HEK293T (cell line): Measurements from ENCODE around the gene PTCH2.

ENCODE experiments used
- CTCF ChIA-PET: fragments of 350-600 bp; formaldehyde crosslinking; extraction: SDS; loops from one replicate; lab custom pipeline; 2021; ENCODE audit warnings: antibody characterized with exemption, inconsistent platforms; lab: Yijun Ruan, JAX
- POLR2A ChIA-PET: fragments of 350-600 bp; formaldehyde crosslinking; extraction: SDS; loops from one replicate; lab custom pipeline; 2020; ENCODE audit warnings: antibody characterized with exemption, inconsistent platforms; lab: Yijun Ruan, JAX
- DNase-seq: peaks from one replicate; pipeline ENCODE4 v3.0.0; 2012; ENCODE audit warnings: mixed read lengths; ENCODE audit errors: extremely low spot score
- ARNT ChIP-seq: fragments of 450-650 bp; IDR thresholded peaks from 2 replicates; pipeline ENCODE4 v1.6.1; 2017; ENCODE audit warnings: mild to moderate bottlenecking
- BHLHE40 ChIP-seq: fragments of 450-650 bp; IDR thresholded peaks from 2 replicates; pipeline ENCODE4 v1.6.1; 2016; ENCODE audit warnings: mild to moderate bottlenecking, moderate library complexity, borderline replicate concordance
- CTBP1 ChIP-seq: fragments of 450-650 bp; IDR thresholded peaks from 2 replicates; pipeline ENCODE4 v1.6.1; 2016; ENCODE audit warnings: borderline replicate concordance
- ELF4 ChIP-seq: fragments of 450-650 bp; IDR thresholded peaks from 2 replicates; pipeline ENCODE4 v1.6.1; 2017; ENCODE audit warnings: antibody characterized with exemption
- FOXA1 ChIP-seq: fragments of 450-650 bp; IDR thresholded peaks from 2 replicates; pipeline ENCODE4 v1.6.1; 2016; ENCODE audit warnings: mild to moderate bottlenecking
- FOXK2 ChIP-seq: fragments of 450-650 bp; IDR thresholded peaks from 2 replicates; pipeline ENCODE4 v1.6.1; 2016; ENCODE audit warnings: mild to moderate bottlenecking
- FOXM1 ChIP-seq: fragments of 450-650 bp; IDR thresholded peaks from 2 replicates; pipeline ENCODE4 v1.6.1; 2017; ENCODE audit warnings: mild to moderate bottlenecking, borderline replicate concordance
- HDGF ChIP-seq: fragments of 450-650 bp; IDR thresholded peaks from 2 replicates; pipeline ENCODE4 v1.6.1; 2017; ENCODE audit warnings: antibody characterized with exemption, borderline replicate concordance
- L3MBTL2 ChIP-seq: fragments of 450-650 bp; conservative IDR thresholded peaks from 2 replicates; pipeline ENCODE4 v1.6.1; 2016; ENCODE audit warnings: mild to moderate bottlenecking
- LEF1 ChIP-seq: fragments of 450-650 bp; IDR thresholded peaks from 2 replicates; pipeline ENCODE4 v1.6.1; 2017; ENCODE audit warnings: mild to moderate bottlenecking, borderline replicate concordance
- NFRKB ChIP-seq: fragments of 450-650 bp; IDR thresholded peaks from 2 replicates; pipeline ENCODE4 v1.6.1; 2016; ENCODE audit warnings: mild to moderate bottlenecking, moderate library complexity
- SP1 ChIP-seq: fragments of 450-650 bp; IDR thresholded peaks from 2 replicates; pipeline ENCODE4 v1.6.1; 2017
- SUZ12 ChIP-seq: fragments of 450-650 bp; IDR thresholded peaks from 2 replicates; pipeline ENCODE4 v1.6.1; 2016; ENCODE audit warnings: mild to moderate bottlenecking
- TARDBP ChIP-seq: fragments of 450-650 bp; IDR thresholded peaks from 2 replicates; pipeline ENCODE4 v1.6.1; 2016
- ZNF384 ChIP-seq: fragments of 450-650 bp; IDR thresholded peaks from 2 replicates; pipeline ENCODE4 v1.6.1; 2016
- TF ChIP-seq, protein P1 (sequence below): fragments of 450-650 bp; IDR thresholded peaks from 2 replicates; pipeline ENCODE4 v1.6.1; 2016

The PTCH2 gene

DNA sequence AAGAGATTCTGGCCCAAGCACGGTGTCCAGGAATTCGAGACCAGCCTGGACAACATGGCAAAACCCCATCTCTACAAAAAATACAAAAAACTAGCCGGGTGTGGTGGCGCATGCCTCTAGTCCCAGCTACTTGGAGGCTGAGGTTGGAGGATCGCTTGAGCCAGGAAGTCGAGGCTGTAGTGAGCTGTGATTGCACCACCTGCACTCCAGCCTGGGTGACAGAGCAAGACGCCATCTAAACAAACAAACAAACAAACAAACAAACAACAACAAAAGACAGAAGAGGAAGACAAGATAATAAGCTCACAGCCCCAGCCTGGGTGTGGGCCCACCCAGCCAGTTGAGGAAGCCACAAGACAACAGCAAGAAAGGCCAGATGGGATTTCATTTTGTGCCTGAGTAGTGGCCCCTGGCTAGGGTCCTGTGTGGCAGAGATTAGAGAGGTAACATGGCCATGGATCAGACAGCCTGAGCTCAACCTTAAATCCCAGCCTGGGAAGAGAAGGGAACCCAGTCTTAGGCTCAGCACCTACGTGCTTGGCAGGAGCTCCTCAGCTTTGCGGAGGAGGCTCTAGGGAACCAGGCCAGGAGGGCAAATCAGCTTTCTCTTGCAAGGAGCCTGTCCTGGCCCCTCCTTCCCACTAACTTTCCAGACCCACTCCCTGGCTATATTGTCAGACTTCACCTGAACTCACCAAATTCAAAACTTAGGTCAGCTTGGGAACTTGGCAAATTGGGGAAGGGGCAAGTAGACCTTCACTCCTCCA is 50.1 kb downstream of the PTCH2 start:
- TF ChIP-seq BHLHE40, result no peak
- no peak for TF ChIP-seq SUZ12
- no peak for TF ChIP-seq ARNT
- TF ChIP-seq ZNF384, result no peak
- no peak for TF ChIP-seq L3MBTL2
- no peak for TF ChIP-seq FOXK2
- TF ChIP-seq, protein P1, sequence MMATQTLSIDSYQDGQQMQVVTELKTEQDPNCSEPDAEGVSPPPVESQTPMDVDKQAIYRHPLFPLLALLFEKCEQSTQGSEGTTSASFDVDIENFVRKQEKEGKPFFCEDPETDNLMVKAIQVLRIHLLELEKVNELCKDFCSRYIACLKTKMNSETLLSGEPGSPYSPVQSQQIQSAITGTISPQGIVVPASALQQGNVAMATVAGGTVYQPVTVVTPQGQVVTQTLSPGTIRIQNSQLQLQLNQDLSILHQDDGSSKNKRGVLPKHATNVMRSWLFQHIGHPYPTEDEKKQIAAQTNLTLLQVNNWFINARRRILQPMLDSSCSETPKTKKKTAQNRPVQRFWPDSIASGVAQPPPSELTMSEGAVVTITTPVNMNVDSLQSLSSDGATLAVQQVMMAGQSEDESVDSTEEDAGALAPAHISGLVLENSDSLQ, result no peak
- CTCF ChIA-PET, result interaction anchor here (0.7 to 2.0 kb wide), 8 partner anchors 15 to 226 kb away, joined by 3 to 8 read pairs (median 4); partner anchors contain the start of genes BTBD19, HECTD3 and RNU5D-1
- POLR2A ChIA-PET, result interaction anchor here (1.1 to 2.5 kb wide), 11 partner anchors 15 to 547 kb away, joined by 3 to 21 read pairs (median 8); partner anchors contain the start of genes HECTD3, MUTYH, PTCH2 and RNU5D-1
- DNase-seq, result no peak

DNA sequence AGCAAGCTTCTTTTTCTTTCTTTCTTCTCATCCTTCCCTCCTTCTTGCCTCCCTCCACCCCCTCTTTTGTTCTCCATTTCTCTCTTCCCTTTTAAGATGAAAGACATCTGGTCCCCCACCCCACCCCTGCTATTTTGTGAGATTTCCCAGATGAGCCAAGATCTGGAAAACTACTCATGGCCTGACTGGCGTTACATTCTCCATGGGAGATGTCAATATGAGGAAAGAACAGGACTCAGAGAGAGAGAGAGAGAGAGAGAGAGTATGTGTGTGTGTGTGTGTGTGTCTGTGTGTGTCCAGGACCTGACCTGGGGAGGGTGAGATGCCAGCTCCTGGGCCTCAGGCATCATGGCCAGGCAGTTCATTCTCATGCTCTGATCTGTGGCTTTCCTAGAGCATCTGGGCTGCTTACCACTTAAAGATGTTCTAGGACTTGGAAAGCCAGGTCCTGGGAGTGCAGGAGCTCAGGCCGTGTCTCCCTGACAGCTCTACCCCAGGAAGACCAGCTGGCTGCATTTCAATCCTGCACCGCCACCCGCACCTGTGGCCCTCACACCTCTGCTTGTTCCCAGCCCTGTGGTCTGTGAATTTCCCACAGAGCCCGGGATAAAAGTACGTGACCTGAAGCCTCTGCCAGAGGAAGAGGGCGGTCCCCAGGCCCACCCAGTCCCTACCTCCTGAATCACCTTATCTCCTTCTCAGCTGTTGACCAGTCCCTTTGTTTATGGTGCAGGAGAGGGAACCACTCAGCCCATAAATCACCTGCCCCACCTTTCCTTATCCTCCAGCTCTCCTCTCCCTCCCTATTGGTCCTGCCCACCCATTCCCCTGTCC is 51.9 kb downstream of the PTCH2 start:
- no peak for TF ChIP-seq ARNT
- TF ChIP-seq FOXM1, result no peak
- no peak for TF ChIP-seq ELF4
- TF ChIP-seq HDGF, result no peak
- TF ChIP-seq SUZ12, result no peak
- ChIA-PET POLR2A (interaction anchor here (0.6 to 3.0 kb wide), 9 partner anchors 9 to 512 kb away, joined by 3 to 23 read pairs (median 5); partner anchors contain the start of genes DYNLT4, PLK3, RNU5D-1 and RPS8), CTCF (interaction anchor here (0.6 to 1.1 kb wide), 2 partner anchors 22 to 60 kb away, joined by 4 to 7 read pairs; partner anchors contain the start of gene RNU5D-1)
- DNase-seq, result no peak

DNA sequence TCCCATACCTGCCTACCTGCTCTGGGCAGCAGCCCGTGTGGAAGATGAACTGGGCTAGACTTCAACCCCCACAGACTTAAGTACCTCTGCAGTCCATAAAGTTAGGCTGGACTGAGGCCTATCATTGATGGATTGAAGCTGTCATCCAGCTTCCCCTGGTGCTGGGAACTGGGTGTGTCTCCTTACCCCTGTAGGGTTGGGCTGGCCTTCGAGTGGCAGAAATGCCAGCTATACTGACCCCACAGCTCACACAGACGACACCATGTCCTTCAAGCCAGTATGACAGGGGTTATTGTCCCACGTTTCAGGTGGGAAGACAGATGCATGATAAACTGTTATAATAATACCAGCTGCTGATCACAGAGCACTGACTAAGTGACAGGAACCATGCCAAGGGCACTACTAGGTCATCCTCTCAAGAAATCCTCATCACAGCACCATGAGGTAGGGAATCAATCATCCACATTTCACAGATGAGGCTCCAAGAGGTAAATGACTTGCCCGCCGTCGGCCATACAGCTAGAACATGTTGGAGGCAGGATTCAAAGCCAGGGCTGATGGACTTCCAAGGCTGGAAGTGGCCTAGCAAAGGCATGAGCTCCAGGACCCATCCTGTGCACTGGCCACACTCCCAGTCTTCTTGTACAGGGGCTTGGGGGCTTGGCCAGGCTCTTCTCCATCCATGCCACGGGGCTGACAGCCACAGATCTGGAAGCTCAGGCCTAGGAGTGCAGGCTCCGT is 54.8 kb downstream of the PTCH2 start, which contains the start of gene BEST4:
Gene BEST4, minus strand, starts transcription at position 51 of the 741 bp plus-strand sequence. CDS start 465 bp downstream, outside the sequence.
- CTCF ChIA-PET, result interaction anchor here (1.1 to 2.6 kb wide), 2 partner anchors 201 to 224 kb away, joined by 3 to 7 read pairs; partner anchors contain the start of gene UROD
- no peak for DNase-seq
- no peak for TF ChIP-seq FOXM1
- POLR2A ChIA-PET, result interaction anchor here (0.5 to 6.3 kb wide), 8 partner anchors 8 to 515 kb away, joined by 3 to 52 read pairs (median 8); partner anchors contain the start of genes HECTD3, PLK3, RPS8 and UROD

DNA sequence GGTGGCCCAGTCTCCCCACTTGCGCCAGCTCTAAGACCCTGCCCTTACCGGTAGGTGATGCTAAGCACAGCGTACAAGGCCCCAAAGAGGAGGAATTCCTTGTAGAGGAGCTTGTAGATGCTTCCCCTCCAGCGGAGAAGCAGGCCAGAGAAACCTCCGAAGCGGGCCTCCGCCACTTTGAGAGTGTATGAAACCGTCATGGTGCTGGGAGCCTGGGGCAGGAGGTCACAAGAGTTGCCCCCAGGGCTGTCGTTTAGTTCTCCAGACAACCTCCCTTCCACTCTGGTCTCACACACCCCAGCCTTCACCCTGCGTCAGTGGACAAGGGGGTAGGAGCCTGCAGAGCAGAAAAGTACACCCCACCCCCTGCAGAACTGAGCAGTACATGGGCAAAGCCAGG is 55.5 kb downstream of the PTCH2 start:
- TF ChIP-seq L3MBTL2 (no peak), FOXA1 (no peak), LEF1 (no peak), FOXK2 (no peak), CTBP1 (no peak), SP1 (no peak), NFRKB (no peak), BHLHE40 (no peak)
- POLR2A ChIA-PET, result interaction anchor here (0.9 to 6.3 kb wide), 9 partner anchors 10 to 516 kb away, joined by 3 to 52 read pairs (median 6); partner anchors contain the start of genes HECTD3, PLK3, RPS8 and UROD
- CTCF ChIA-PET, result interaction anchor here (1.0 to 2.6 kb wide), 4 partner anchors 10 to 224 kb away, joined by 3 to 7 read pairs (median 4); partner anchors contain the start of gene UROD
- no peak for DNase-seq

DNA sequence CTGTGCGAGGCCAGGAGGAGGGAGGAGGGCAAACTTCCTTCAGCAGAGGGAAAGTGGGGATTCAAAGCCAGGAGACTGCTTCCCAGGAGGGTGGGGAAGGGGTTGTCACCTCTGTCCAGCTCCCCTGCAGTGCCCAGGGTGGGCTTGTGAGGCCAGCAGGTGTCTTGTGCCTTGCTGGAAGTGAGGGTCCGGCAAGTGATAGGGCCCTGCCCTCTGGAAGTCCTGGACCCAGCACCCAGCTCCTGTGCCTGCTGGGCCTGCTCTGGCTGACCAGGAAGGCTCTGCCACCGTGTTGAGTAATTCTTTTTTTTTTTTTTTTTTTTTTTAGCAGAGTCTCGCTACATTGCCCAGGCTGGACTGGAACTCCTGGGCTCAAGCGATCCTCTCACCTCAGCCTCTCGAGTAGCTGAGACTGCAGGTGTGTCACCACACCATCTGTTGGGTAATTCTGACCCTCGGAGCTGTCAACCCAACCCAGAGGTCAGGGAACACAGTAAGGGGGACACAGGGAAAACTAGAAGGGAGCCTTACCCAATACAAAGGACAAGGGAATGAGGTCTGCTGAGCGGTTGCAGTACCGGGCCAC is 56.1 kb downstream of the PTCH2 start:
- POLR2A ChIA-PET, result interaction anchor here (0.9 to 6.3 kb wide), 9 partner anchors 9 to 231 kb away, joined by 3 to 52 read pairs (median 5); partner anchors contain the start of genes HECTD3, PLK3, RPS8 and UROD
- CTCF ChIA-PET, result interaction anchor here (0.6 to 2.6 kb wide), 10 partner anchors 9 to 707 kb away, joined by 3 to 7 read pairs (median 3); partner anchors contain the start of genes RNU5D-1 and UROD
- DNase-seq, result no peak
- no peak for TF ChIP-seq HDGF
- TF ChIP-seq SUZ12, result no peak
- TF ChIP-seq L3MBTL2, result no peak
- no peak for TF ChIP-seq FOXK2
- no peak for TF ChIP-seq LEF1
- no peak for TF ChIP-seq CTBP1
- no peak for TF ChIP-seq ELF4
- TF ChIP-seq BHLHE40, result no peak
- TF ChIP-seq ARNT, result no peak
- no peak for TF ChIP-seq ZNF384
- TF ChIP-seq SP1, result no peak
- TF ChIP-seq, protein P1, result no peak
- no peak for TF ChIP-seq NFRKB
- TF ChIP-seq FOXM1, result no peak
- TF ChIP-seq FOXA1, result no peak
- no peak for TF ChIP-seq TARDBP
